ENCODE measurements around the gene FBN2.

DNA sequence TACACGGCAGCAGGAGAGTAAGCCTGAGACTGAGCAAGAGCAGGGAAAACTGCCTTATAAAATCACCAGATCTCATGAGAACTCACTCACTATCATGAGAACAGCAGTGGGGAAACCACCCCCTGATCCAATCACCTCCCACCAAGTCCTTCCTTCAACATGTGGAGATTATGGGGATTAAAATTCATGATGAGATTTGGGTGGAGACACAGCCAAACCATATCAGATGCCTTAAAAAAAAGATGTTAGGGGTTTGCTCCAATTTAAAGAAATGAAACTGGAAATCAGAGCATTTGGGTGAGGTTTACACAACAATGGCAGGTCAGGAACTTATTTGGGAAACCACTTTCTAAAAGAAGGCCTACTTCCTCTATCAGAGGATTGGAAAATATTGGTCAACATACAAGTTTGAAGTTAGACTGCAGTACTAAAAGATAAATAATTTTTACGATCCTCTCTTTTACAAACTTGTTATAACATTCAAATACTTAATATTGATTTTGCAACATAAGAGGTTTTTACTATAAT is 105.1 kb downstream of the FBN2 start:
- TF ChIP-seq, protein P1, sequence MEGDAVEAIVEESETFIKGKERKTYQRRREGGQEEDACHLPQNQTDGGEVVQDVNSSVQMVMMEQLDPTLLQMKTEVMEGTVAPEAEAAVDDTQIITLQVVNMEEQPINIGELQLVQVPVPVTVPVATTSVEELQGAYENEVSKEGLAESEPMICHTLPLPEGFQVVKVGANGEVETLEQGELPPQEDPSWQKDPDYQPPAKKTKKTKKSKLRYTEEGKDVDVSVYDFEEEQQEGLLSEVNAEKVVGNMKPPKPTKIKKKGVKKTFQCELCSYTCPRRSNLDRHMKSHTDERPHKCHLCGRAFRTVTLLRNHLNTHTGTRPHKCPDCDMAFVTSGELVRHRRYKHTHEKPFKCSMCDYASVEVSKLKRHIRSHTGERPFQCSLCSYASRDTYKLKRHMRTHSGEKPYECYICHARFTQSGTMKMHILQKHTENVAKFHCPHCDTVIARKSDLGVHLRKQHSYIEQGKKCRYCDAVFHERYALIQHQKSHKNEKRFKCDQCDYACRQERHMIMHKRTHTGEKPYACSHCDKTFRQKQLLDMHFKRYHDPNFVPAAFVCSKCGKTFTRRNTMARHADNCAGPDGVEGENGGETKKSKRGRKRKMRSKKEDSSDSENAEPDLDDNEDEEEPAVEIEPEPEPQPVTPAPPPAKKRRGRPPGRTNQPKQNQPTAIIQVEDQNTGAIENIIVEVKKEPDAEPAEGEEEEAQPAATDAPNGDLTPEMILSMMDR (IDR thresholded peaks at IDR 0.05) = no peak
- TF ChIP-seq POLR2A (IDR thresholded peaks at IDR 0.05) = no peak

All from lower leg skin (tissue), 3 donors.